HCT116 (cell line): ENCODE measurements around the gene MMP24.

ENCODE experiments used
- CTCF ChIP-seq, 3 experiments: fragments of 200-600 bp in 1 of 3; sonication (generic) in 1 of 3; IDR thresholded peaks in 2 of 3; conservative IDR thresholded peaks in 1 of 3; 2 replicates each; pipeline ENCODE4 v1.5.1; 2012 to 2017; ENCODE audit warnings: low read depth in 2 of 3, low read length in 2 of 3, antibody characterized with exemption in 1 of 3, borderline replicate concordance in 1 of 3, control low read depth in 1 of 3, mild to moderate bottlenecking in 1 of 3, mixed read lengths in 1 of 3, mixed run types in 1 of 3, moderate library complexity in 1 of 3; ENCODE audit not compliant: insufficient read depth in 1 of 3
- EZH2 ChIP-seq: fragments of 200-600 bp; sonication (generic); IDR thresholded peaks from 2 replicates; pipeline ENCODE4 v1.6.1; 2017; ENCODE audit warnings: antibody characterized with exemption, mixed run types
- JUND ChIP-seq: IDR thresholded peaks from 2 replicates; pipeline ENCODE4 v1.6.1; 2012
- POLR2A ChIP-seq: IDR thresholded peaks from 2 replicates; pipeline ENCODE4 v1.7.0; 2011; ENCODE audit warnings: borderline replicate concordance; ENCODE audit not compliant: insufficient read depth, insufficient read length; ENCODE audit errors: extremely low read depth
- REST ChIP-seq: IDR thresholded peaks from 2 replicates; pipeline ENCODE4 v1.6.1; 2012; ENCODE audit warnings: low read depth
- SIN3A ChIP-seq: IDR thresholded peaks from 2 replicates; pipeline ENCODE4 v1.6.1; 2012; ENCODE audit warnings: low read depth
- ZFX ChIP-seq: fragments of 450-650 bp; IDR thresholded peaks from 2 replicates; pipeline ENCODE4 v1.6.1; 2017
- ZNF274 ChIP-seq: fragments of 200-500 bp; sonication (Bioruptor generic); IDR thresholded peaks from 2 replicates; pipeline ENCODE4 v1.6.1; 2014; ENCODE audit warnings: mild to moderate bottlenecking, low read depth, low read length, inconsistent platforms

GRCh38 chr20:35191419-35192117 is 34.9 kb upstream of the MMP24 start:
- TF ChIP-seq EZH2 = no peak
- TF ChIP-seq CTCF (IDR thresholded peaks at IDR 0.05 in 2 of 3, conservative IDR thresholded peaks at IDR 0.05 in 1 of 3; ENCODE audit: borderline replicate concordance in 1 of 3, insufficient read depth in 1 of 3, low read depth in 2 of 3, low read length in 2 of 3) = no peak
- no peak for TF ChIP-seq JUND
- TF ChIP-seq REST = no peak
- TF ChIP-seq SIN3A = no peak
- TF ChIP-seq ZFX = no peak
- no peak for TF ChIP-seq POLR2A
- TF ChIP-seq ZNF274 = no peak
